ENCODE data around the gene SARNP. TPM values are rescaled to one million over a fixed set of nuclear protein-coding genes. Genes with fewer than 3 reads are reported as not detected.

The SARNP gene
- total RNA-seq, 2 experiments from 2014 or later: 86.1 to 92.0 TPM

DNA sequence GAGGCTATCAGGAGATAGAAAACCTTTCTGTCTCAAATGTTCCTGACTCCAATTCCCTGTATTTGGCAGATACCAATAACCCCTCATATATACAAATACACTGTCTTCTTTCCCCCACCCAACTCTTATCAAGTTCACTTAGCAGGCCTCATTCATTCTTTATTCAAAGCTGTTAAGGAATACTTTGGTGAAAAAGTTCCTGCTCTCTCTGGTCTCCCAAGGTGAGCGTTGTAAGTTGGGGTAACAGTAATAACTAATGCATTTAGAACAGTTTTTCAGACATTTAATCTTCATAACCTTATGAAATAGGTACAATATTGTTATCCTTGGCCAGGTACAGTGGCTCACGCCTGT is 78.5 kb downstream of the SARNP start:
- H3K4me3 ChIP-seq (ENCODE audit: low read depth, low read length, poor library complexity, severe bottlenecking): peak overlapping the region; percentile 72
- H2AFZ ChIP-seq (ENCODE audit: low read length): peak overlapping the region; percentile 79; the same call in 1 of the 2 replicates
- no peak for DNase-seq (ENCODE audit: low spot score)
- H3K9me2 ChIP-seq (ENCODE audit: insufficient read depth, low read length): no peaks in the 10 kb centered on the region
- ChIA-PET CTCF (ENCODE audit: unreplicated experiment) (interaction anchor here (0.6 to 2.9 kb wide), 8 partner anchors 9 to 302 kb away, joined by 3 to 19 read pairs (median 4); partner anchors contain the start of genes CD63 and ORMDL2), POLR2A (interaction anchor here (1.1 to 3.1 kb wide), 11 partner anchors 8 to 1708 kb away, joined by 3 to 14 read pairs (median 4); partner anchors contain the start of genes BLOC1S1, CD63, ESYT1 and ORMDL2)
- H3K79me2 ChIP-seq (ENCODE audit: insufficient read depth, low read depth, low read length): peaks cover 4% of the 10 kb centered on the region; the same call in 1 of the 2 replicates
- H3K27ac ChIP-seq (ENCODE audit: low read depth, low read length, poor library complexity, severe bottlenecking): no peak overlapping the region
- H3K9me3 ChIP-seq (ENCODE audit: low read length): no peaks in the 10 kb centered on the region
- intact Hi-C loops (cut with micrococcal nuclease; ENCODE audit: unreplicated experiment): loop anchor here (1.0 to 2.0 kb wide), 5 partner anchors 58 to 450 kb away; partner anchors contain the start of genes RPL41, SARNP and SMARCC2
- no TSS peak for BruUV-seq (replicated peaks)
- no peaks in the 10 kb centered on the region for H3K36me3 ChIP-seq (ENCODE audit: insufficient read depth, low read length)
- H3K4me1 ChIP-seq (ENCODE audit: insufficient read depth, low read length, poor library complexity, severe bottlenecking): peaks cover 27% of the 10 kb centered on the region
- no peak overlapping the region; the same call in 1 of the 2 replicates for H3K4me2 ChIP-seq (ENCODE audit: low read length)
- no peak for TF ChIP-seq EZH2phosphoT487 (IDR thresholded peaks at IDR 0.05; ENCODE audit: borderline replicate concordance, low read depth, low read length)
- no peaks in the 10 kb centered on the region for H4K20me1 ChIP-seq (ENCODE audit: insufficient read depth, low read length)

DNA sequence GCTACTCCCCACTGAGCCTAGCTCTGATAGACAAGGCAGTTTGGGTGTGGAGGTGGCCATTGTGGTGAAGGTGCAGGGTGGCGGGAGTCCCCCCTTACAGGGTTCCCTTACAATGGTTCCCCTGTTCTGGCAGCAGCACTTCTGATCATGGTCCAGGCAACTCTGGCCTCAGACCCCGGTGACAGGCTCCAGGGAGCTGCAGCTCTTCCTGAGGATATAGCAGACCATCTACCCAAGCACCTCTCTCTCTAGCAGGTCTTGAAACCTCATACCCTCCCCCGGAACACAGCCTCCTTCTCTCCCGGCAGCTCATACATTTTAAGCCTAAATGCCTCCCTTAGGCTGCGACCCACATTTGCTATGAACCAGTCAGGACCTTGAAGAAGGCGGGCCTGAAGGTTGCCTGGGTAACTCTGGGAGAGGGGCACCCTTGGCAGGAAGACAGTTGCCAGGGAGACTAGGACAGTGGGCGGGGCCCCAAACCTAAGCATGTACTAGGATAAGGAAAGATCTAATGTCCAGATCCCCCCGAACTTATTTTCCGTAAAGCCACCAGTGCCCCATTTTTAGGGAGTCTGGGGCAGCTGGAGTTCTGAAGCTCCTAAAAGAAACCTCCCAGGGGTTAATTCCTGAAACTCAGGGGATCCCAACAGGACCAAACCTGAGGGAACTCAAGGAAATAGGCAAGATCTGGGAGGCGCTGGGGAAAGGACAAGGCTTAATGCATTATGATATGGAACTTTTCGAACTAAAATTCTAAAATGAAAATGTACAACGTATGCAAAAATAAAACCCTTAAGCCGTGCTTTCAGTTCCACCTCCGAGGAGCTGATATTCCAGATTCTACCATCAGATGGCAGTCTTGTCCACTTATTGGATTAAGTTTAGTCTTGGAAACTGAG is 79.2 kb downstream of the SARNP start:
- Histone ChIP-seq H3K36me3 (ENCODE audit: insufficient read depth, low read length) (no peaks in the 10 kb centered on the region), H3K9me2 (ENCODE audit: insufficient read depth, low read length) (no peaks in the 10 kb centered on the region), H4K20me1 (ENCODE audit: insufficient read depth, low read length) (no peaks in the 10 kb centered on the region), H3K4me2 (ENCODE audit: low read length) (peak overlapping the region; percentile 94), H3K27ac (ENCODE audit: low read depth, low read length, poor library complexity, severe bottlenecking) (peak overlapping the region; percentile 66), H2AFZ (ENCODE audit: low read length) (peak overlapping the region; percentile 79; the same call in 1 of the 2 replicates), H3K4me3 (ENCODE audit: low read depth, low read length, poor library complexity, severe bottlenecking) (peak overlapping the region; percentile 72), H3K79me2 (ENCODE audit: insufficient read depth, low read depth, low read length) (no peaks in the 10 kb centered on the region), H3K9me3 (ENCODE audit: low read length) (no peaks in the 10 kb centered on the region), H3K4me1 (ENCODE audit: insufficient read depth, low read length, poor library complexity, severe bottlenecking) (peaks cover 26% of the 10 kb centered on the region)
- intact Hi-C loops (cut with micrococcal nuclease; ENCODE audit: unreplicated experiment): loop anchor here (1.0 to 2.0 kb wide), 9 partner anchors 8 to 450 kb away; partner anchors contain the start of genes PYM1, RPL41, RPS26 and SARNP
- CTCF ChIA-PET (ENCODE audit: unreplicated experiment): interaction anchor here (0.6 to 2.9 kb wide), 16 partner anchors 9 to 450 kb away, joined by 3 to 19 read pairs (median 3); partner anchors contain the start of genes CD63 and ORMDL2
- no TSS peak for BruUV-seq (replicated peaks)
- POLR2A ChIA-PET: interaction anchor here (0.6 to 3.1 kb wide), 18 partner anchors 9 to 1708 kb away, joined by 3 to 14 read pairs (median 4); partner anchors contain the start of genes BLOC1S1, CD63, ESYT1 and ORMDL2
- TF ChIP-seq, protein P1, sequence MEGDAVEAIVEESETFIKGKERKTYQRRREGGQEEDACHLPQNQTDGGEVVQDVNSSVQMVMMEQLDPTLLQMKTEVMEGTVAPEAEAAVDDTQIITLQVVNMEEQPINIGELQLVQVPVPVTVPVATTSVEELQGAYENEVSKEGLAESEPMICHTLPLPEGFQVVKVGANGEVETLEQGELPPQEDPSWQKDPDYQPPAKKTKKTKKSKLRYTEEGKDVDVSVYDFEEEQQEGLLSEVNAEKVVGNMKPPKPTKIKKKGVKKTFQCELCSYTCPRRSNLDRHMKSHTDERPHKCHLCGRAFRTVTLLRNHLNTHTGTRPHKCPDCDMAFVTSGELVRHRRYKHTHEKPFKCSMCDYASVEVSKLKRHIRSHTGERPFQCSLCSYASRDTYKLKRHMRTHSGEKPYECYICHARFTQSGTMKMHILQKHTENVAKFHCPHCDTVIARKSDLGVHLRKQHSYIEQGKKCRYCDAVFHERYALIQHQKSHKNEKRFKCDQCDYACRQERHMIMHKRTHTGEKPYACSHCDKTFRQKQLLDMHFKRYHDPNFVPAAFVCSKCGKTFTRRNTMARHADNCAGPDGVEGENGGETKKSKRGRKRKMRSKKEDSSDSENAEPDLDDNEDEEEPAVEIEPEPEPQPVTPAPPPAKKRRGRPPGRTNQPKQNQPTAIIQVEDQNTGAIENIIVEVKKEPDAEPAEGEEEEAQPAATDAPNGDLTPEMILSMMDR (conservative IDR thresholded peaks at IDR 0.05; ENCODE audit: low read length): peak; percentile 94
- no peak for TF ChIP-seq EZH2phosphoT487 (IDR thresholded peaks at IDR 0.05; ENCODE audit: borderline replicate concordance, low read depth, low read length)
- DNase-seq (ENCODE audit: low spot score): peak; percentile 96

DNA sequence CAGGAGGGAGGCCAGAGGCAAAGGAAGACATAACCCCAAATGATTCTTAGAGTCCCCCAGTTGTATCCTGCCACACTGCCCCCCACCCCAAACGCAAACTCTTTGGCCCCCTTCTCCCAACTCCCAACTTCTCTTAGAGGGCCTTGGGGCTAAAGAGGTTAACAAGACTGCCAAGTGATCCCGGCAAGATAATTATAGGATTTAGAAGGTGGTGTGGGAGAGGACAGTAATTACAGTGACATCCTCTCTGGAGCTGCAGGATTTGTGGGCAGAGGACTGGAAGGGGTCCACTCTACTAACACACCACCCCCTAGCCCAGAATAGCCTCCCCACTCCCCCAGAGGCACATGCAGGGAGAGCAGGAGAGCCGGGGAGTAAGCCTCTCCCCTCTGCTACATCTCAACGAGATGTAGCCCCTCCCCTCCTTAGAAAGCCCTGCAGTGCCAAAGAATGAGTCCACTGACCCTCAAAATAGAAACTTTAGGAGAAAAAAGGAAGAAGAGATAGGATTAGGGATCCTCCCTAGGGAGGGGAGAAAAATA is 79.9 kb downstream of the SARNP start:
- peak; percentile 31 for DNase-seq (ENCODE audit: low spot score)
- H3K4me2 ChIP-seq (ENCODE audit: low read length): peak overlapping the region; percentile 94
- ChIA-PET POLR2A (interaction anchor here (0.6 to 3.1 kb wide), 16 partner anchors 8 to 1709 kb away, joined by 3 to 14 read pairs (median 4); partner anchors contain the start of genes BLOC1S1, CD63, ORMDL2 and PA2G4), CTCF (ENCODE audit: unreplicated experiment) (interaction anchor here (0.6 to 2.9 kb wide), 12 partner anchors 8 to 451 kb away, joined by 3 to 19 read pairs (median 3); partner anchors contain the start of gene CD63)
- no peaks in the 10 kb centered on the region for H4K20me1 ChIP-seq (ENCODE audit: insufficient read depth, low read length)
- no peaks in the 10 kb centered on the region for H3K36me3 ChIP-seq (ENCODE audit: insufficient read depth, low read length)
- H3K27ac ChIP-seq (ENCODE audit: low read depth, low read length, poor library complexity, severe bottlenecking): peak overlapping the region; percentile 66
- H3K9me2 ChIP-seq (ENCODE audit: insufficient read depth, low read length): no peaks in the 10 kb centered on the region
- BruUV-seq (replicated peaks): no TSS peak
- H3K79me2 ChIP-seq (ENCODE audit: insufficient read depth, low read depth, low read length): no peaks in the 10 kb centered on the region
- TF ChIP-seq, protein P1 (conservative IDR thresholded peaks at IDR 0.05; ENCODE audit: low read length): peak; percentile 18; the same call in 1 of the 2 replicates
- TF ChIP-seq EZH2phosphoT487 (IDR thresholded peaks at IDR 0.05; ENCODE audit: borderline replicate concordance, low read depth, low read length): no peak
- peak overlapping the region; percentile 72 for H3K4me3 ChIP-seq (ENCODE audit: low read depth, low read length, poor library complexity, severe bottlenecking)
- H2AFZ ChIP-seq (ENCODE audit: low read length): peak overlapping the region; percentile 79; the same call in 1 of the 2 replicates
- intact Hi-C loops (cut with micrococcal nuclease; ENCODE audit: unreplicated experiment): loop anchor here (1.0 to 2.0 kb wide), 9 partner anchors 7 to 451 kb away; partner anchors contain the start of genes PYM1, RPL41, RPS26 and SARNP
- H3K9me3 ChIP-seq (ENCODE audit: low read length): no peaks in the 10 kb centered on the region
- peaks cover 25% of the 10 kb centered on the region for H3K4me1 ChIP-seq (ENCODE audit: insufficient read depth, low read length, poor library complexity, severe bottlenecking)
